Muscle of leg (tissue), 11 donors: ENCODE measurements around the gene LBP. TPM values are rescaled to one million over a fixed set of nuclear protein-coding genes. Genes with fewer than 3 reads are reported as not detected.
"Not testable (repeated sequence)": the region's sequence is repeated elsewhere in the genome, so short reads cannot be mapped to it uniquely, and the experiment has no call there.

Experiments used
- DNase-seq: peaks from one replicate; pipeline ENCODE4 v3.0.0; 2013
- H3K27ac ChIP-seq: one replicate; pipeline ENCODE4 v1.5.1; 2013; ENCODE audit warnings: mild to moderate bottlenecking, low read length, control low read depth
- H3K27me3 ChIP-seq: one replicate; pipeline ENCODE4 v1.6.1; 2013; ENCODE audit warnings: low read length; ENCODE audit not compliant: control insufficient read depth, insufficient read depth
- H3K36me3 ChIP-seq: one replicate; pipeline ENCODE4 v1.6.1; 2013; ENCODE audit warnings: low read length; ENCODE audit not compliant: control insufficient read depth, insufficient read depth
- H3K4me1 ChIP-seq: one replicate; pipeline ENCODE4 v1.6.1; 2013; ENCODE audit warnings: low read length; ENCODE audit not compliant: control insufficient read depth, insufficient read depth
- H3K4me3 ChIP-seq: one replicate; pipeline ENCODE4 v1.5.1; 2013; ENCODE audit warnings: low read length, control low read depth
- H3K9me3 ChIP-seq: replicated peaks from 2 replicates; pipeline ENCODE4 v1.6.1; 2013; ENCODE audit warnings: low read depth, low read length; ENCODE audit not compliant: control insufficient read depth
- WGBS: methylation state at CpG from one replicate; pipeline ENCODE4 v1.1.5; 2013; ENCODE audit warnings: missing lambda C conversion rate; ENCODE audit not compliant: insufficient coverage; 5-methylcytosine and 5-hydroxymethylcytosine counted together
- polyA plus RNA-seq, 8 donors: library from polyadenylated mRNA; unstranded; fragments of 120-200 nt; gene quantifications; one replicate each; pipeline versions ENCODE4 v1.2.1 to v1.2.3, GENCODE V29; 2013; ENCODE audit warnings: inconsistent platforms in 1 of 8, low replicate concordance in 1 of 8; ENCODE audit not compliant: insufficient read length in 8 of 8, insufficient read depth in 1 of 8
- total RNA-seq: library from RNA; stranded (reverse); fragments of 120-200 nt; gene quantifications from one replicate; pipeline ENCODE4 v1.2.4, GENCODE V29; 2013

LBP gene
- total and polyA plus RNA-seq, 9 donors: 0.08 TPM; not detected in 8

GRCh38 chr20:38306379-38306778, 39.9 kb upstream of the LBP start:
- Histone ChIP-seq H3K4me1 (peaks cover 7% of the 10 kb centered on the region), H3K27me3 (peaks cover 10% of the 10 kb centered on the region), H3K36me3 (no peaks in the 10 kb centered on the region), H3K4me3 (no peak overlapping the region), H3K9me3 (peaks cover 2% of the 10 kb centered on the region), H3K27ac (no peak overlapping the region)
- WGBS: 68% methylated on average over 5 of the region's 6 CpGs
- no peak for DNase-seq

- no peak for DNase-seq
- Histone ChIP-seq H3K9me3 (peaks cover 2% of the 10 kb centered on the region), H3K36me3 (no peaks in the 10 kb centered on the region), H3K27ac (no peak overlapping the region), H3K4me1 (peaks cover 7% of the 10 kb centered on the region), H3K27me3 (peaks cover 12% of the 10 kb centered on the region), H3K4me3 (no peak overlapping the region)
- WGBS: 64% methylated on average over 4 of the region's 8 CpGs
These were observed 38.8 kb upstream of the LBP start for GRCh38 chr20:38307371-38308046.

GRCh38 chr20:38308047-38308438, 38.2 kb upstream of the LBP start:
- Histone ChIP-seq H3K9me3 (peaks cover 2% of the 10 kb centered on the region), H3K4me3 (no peak overlapping the region), H3K27ac (no peak overlapping the region), H3K4me1 (peaks cover 7% of the 10 kb centered on the region), H3K27me3 (peaks cover 9% of the 10 kb centered on the region), H3K36me3 (no peaks in the 10 kb centered on the region)
- DNase-seq: no peak
- 83% methylated on average over 1 of the region's 4 CpGs for WGBS

- no peak for DNase-seq
- H3K36me3 ChIP-seq: no peaks in the 10 kb centered on the region
- H3K4me1 ChIP-seq: peaks cover 7% of the 10 kb centered on the region
- H3K27ac ChIP-seq: no peak overlapping the region
- no peak overlapping the region for H3K4me3 ChIP-seq
- peaks cover 9% of the 10 kb centered on the region for H3K27me3 ChIP-seq
- peaks cover 2% of the 10 kb centered on the region for H3K9me3 ChIP-seq
- no CpG with 5 or more reads among the region's 1 CpG for whole genome bisulfite sequencing
These were observed 37.8 kb upstream of the LBP start for GRCh38 chr20:38308447-38308846.

GRCh38 chr20:38311091-38311490, 35.2 kb upstream of the LBP start:
- no peak overlapping the region for H3K27ac ChIP-seq
- H3K4me3 ChIP-seq: no peak overlapping the region
- no peak for DNase-seq
- H3K36me3 ChIP-seq: no peaks in the 10 kb centered on the region
- no peaks in the 10 kb centered on the region for H3K4me1 ChIP-seq
- H3K9me3 ChIP-seq: peaks cover 2% of the 10 kb centered on the region
- WGBS: 81% methylated on average over 2 of the region's 3 CpGs
- peaks cover 6% of the 10 kb centered on the region for H3K27me3 ChIP-seq

- no peak overlapping the region for H3K4me3 ChIP-seq
- WGBS: 27% methylated on average over 3 of the region's 3 CpGs
- H3K4me1 ChIP-seq: no peaks in the 10 kb centered on the region
- H3K27ac ChIP-seq: no peak overlapping the region
- H3K9me3 ChIP-seq: peaks cover 2% of the 10 kb centered on the region
- H3K36me3 ChIP-seq: no peaks in the 10 kb centered on the region
- H3K27me3 ChIP-seq: peaks cover 8% of the 10 kb centered on the region
- peak; percentile 56 for DNase-seq
These were observed 34.8 kb upstream of the LBP start for GRCh38 chr20:38311491-38311890.

GRCh38 chr20:38313676-38314075, 32.6 kb upstream of the LBP start:
- no peak for DNase-seq
- WGBS: 95% methylated on average over 2 of the region's 2 CpGs

GRCh38 chr20:38314350-38314749, 31.9 kb upstream of the LBP start:
- 94% methylated on average over 1 of the region's 1 CpG for WGBS
- not testable (repeated sequence) for H3K4me3 ChIP-seq, DNase-seq, H3K27ac ChIP-seq, H3K9me3 ChIP-seq, H3K4me1 ChIP-seq, H3K36me3 ChIP-seq
- H3K27me3 ChIP-seq: peaks cover 10% of the 10 kb centered on the region

More at GRCh38 chr20:38313676-38314075, 32.6 kb upstream of the LBP start:
- Histone ChIP-seq H3K27ac (no peak overlapping the region), H3K9me3 (peaks cover 2% of the 10 kb centered on the region), H3K27me3 (peaks cover 8% of the 10 kb centered on the region), H3K4me3 (no peak overlapping the region), H3K36me3 (no peaks in the 10 kb centered on the region), H3K4me1 (no peaks in the 10 kb centered on the region)

GRCh38 chr20:38315290-38315966, 30.9 kb upstream of the LBP start:
- 34% methylated on average over 2 of the region's 5 CpGs for WGBS
- no peaks in the 10 kb centered on the region for H3K9me3 ChIP-seq
- DNase-seq: peak; percentile 43

GRCh38 chr20:38316341-38316740, 29.9 kb upstream of the LBP start:
- no peak overlapping the region for H3K27ac ChIP-seq
- DNase-seq: no peak
- H3K27me3 ChIP-seq: peaks cover 11% of the 10 kb centered on the region
- no peak overlapping the region for H3K4me3 ChIP-seq
- H3K4me1 ChIP-seq: no peaks in the 10 kb centered on the region
- WGBS: 86% methylated on average over 3 of the region's 4 CpGs
- no peaks in the 10 kb centered on the region for H3K36me3 ChIP-seq
- H3K9me3 ChIP-seq: no peaks in the 10 kb centered on the region

More at GRCh38 chr20:38315290-38315966, 30.9 kb upstream of the LBP start:
- H3K36me3 ChIP-seq: no peaks in the 10 kb centered on the region
- H3K27ac ChIP-seq: no peak overlapping the region
- H3K4me3 ChIP-seq: no peak overlapping the region
- H3K27me3 ChIP-seq: peaks cover 12% of the 10 kb centered on the region
- H3K4me1 ChIP-seq: no peaks in the 10 kb centered on the region
